HepG2 (cell line): ENCODE results near the gene KLF11. TPM values are rescaled to one million over a fixed set of nuclear protein-coding genes. Genes with fewer than 3 reads are reported as not detected.
A peak's percentile ranks its signal among the peaks of the same experiment; 100 is the strongest.

Experiments
- BORCS8-MEF2B ChIP-seq: sonication (generic); formaldehyde crosslinking; IDR thresholded peaks from 2 replicates; pipeline ENCODE4 v1.8.0; 2022; ENCODE audit warnings: mild to moderate bottlenecking, missing genetic modification reagents
- CBFB ChIP-seq: sonication (generic); formaldehyde crosslinking; IDR thresholded peaks from 2 replicates; pipeline ENCODE4 v1.4.0; 2020; ENCODE audit warnings: missing genetic modification reagents
- ELF3 ChIP-seq: IDR thresholded peaks from 2 replicates; pipeline ENCODE4 v1.6.1; 2016; ENCODE audit warnings: missing genetic modification reagents, missing compliant biosample characterization
- FOXK2 ChIP-seq: fragments of 450-650 bp; IDR thresholded peaks from 2 replicates; pipeline ENCODE4 v1.6.1; 2016
- HES4 ChIP-seq: sonication (generic); formaldehyde crosslinking; IDR thresholded peaks from 2 replicates; pipeline ENCODE4 v1.9.0; 2021; ENCODE audit warnings: mild to moderate bottlenecking, missing genetic modification reagents, borderline replicate concordance
- KAT7 ChIP-seq: IDR thresholded peaks from 2 replicates; pipeline ENCODE4 v1.6.1; 2018; ENCODE audit warnings: borderline replicate concordance, missing compliant biosample characterization
- MED1 ChIP-seq: sonication (generic); formaldehyde crosslinking; IDR thresholded peaks from 2 replicates; pipeline ENCODE4 v1.4.0; 2020; ENCODE audit warnings: missing genetic modification reagents
- NCOA2 ChIP-seq: sonication (generic); formaldehyde crosslinking; IDR thresholded peaks from 2 replicates; pipeline ENCODE4 v1.8.0; 2022; ENCODE audit warnings: inconsistent platforms
- RNF2 ChIP-seq: fragments of 450-650 bp; conservative IDR thresholded peaks from 2 replicates; pipeline ENCODE4 v1.6.1; 2016; ENCODE audit warnings: low read depth
- SRY ChIP-seq: sonication (generic); formaldehyde crosslinking; IDR thresholded peaks from 2 replicates; pipeline ENCODE4 v1.8.0; 2022; ENCODE audit warnings: mild to moderate bottlenecking, missing genetic modification reagents
- STAG1 ChIP-seq: sonication (generic); formaldehyde crosslinking; IDR thresholded peaks from 2 replicates; pipeline ENCODE4 v1.4.0; 2020; ENCODE audit warnings: missing genetic modification reagents
- SUZ12 ChIP-seq: fragments of 150-350 bp; IDR thresholded peaks from 2 replicates; pipeline ENCODE4 v1.6.1; 2014; ENCODE audit warnings: low read depth, low read length
- TFE3 ChIP-seq: IDR thresholded peaks from 2 replicates; pipeline ENCODE4 v1.6.1; 2016
- THRA ChIP-seq: sonication (generic); formaldehyde crosslinking; IDR thresholded peaks from 2 replicates; pipeline ENCODE4 v1.4.0; 2020; ENCODE audit warnings: missing genetic modification reagents, borderline replicate concordance
- TSC22D2 ChIP-seq: sonication (generic); formaldehyde crosslinking; IDR thresholded peaks from 2 replicates; pipeline ENCODE4 v1.5.1; 2020; ENCODE audit warnings: missing genetic modification reagents, mild to moderate bottlenecking, borderline replicate concordance
- ZNF335 ChIP-seq: sonication (generic); formaldehyde crosslinking; IDR thresholded peaks from 2 replicates; pipeline ENCODE4 v1.4.0; 2020; ENCODE audit warnings: missing genetic modification reagents
- ZNF547 ChIP-seq: sonication (generic); formaldehyde crosslinking; IDR thresholded peaks from 2 replicates; pipeline ENCODE4 v1.5.1; 2020; ENCODE audit warnings: mild to moderate bottlenecking, missing genetic modification reagents
- ZNF564 ChIP-seq: sonication (generic); formaldehyde crosslinking; IDR thresholded peaks from 2 replicates; pipeline ENCODE4 v1.8.1; 2023; ENCODE audit warnings: mild to moderate bottlenecking, missing genetic modification reagents
- ZNF576 ChIP-seq: sonication (generic); formaldehyde crosslinking; IDR thresholded peaks from 2 replicates; pipeline ENCODE4 v1.4.0; 2020; ENCODE audit warnings: mild to moderate bottlenecking, missing genetic modification reagents
- ZNF710 ChIP-seq: sonication (generic); formaldehyde crosslinking; IDR thresholded peaks from 2 replicates; pipeline ENCODE4 v1.5.0; 2020; ENCODE audit warnings: mild to moderate bottlenecking, missing genetic modification reagents, borderline replicate concordance
- polyA plus RNA-seq, 8 experiments: library from polyadenylated mRNA; depleted of rRNA in 3 of 8; stranded (reverse) in 7 of 8; unstranded in 1 of 8; fragments of >200 nt; fragmentation: Illumina TruSeq in 4 of 8; extraction: Trizol in 4 of 8; gene quantifications; 2 replicates each; pipeline versions ENCODE4 v1.2.1 to v1.2.3, GENCODE V29; 2011 to 2016; ENCODE audit warnings: low read depth in 4 of 8, missing spikeins in 1 of 8, mixed read lengths in 1 of 8; ENCODE audit not compliant: insufficient read depth in 1 of 8
- total RNA-seq, 5 experiments: library from RNA; depleted of rRNA; stranded (reverse); fragments of >200 nt; fragmentation: Illumina TruSeq; extraction: Trizol; gene quantifications; 2 replicates each; pipeline ENCODE4 v1.2.3, GENCODE V29; 2016; ENCODE audit warnings: low read depth in 1 of 5
- TF ChIP-seq, protein P1 (sequence below): sonication (generic); formaldehyde crosslinking; IDR thresholded peaks from 2 replicates; pipeline ENCODE4 v1.9.0; 2021; ENCODE audit warnings: missing genetic modification reagents, mild to moderate bottlenecking, borderline replicate concordance

KLF11 gene
- total and polyA plus RNA-seq, 2 of the 13 experiments (the other 11 are each of a cell fraction or from before 2014, with no cell fraction given), result 2.5 to 11.8 TPM

GRCh38 chr2:10043906-10044601 is 704 bp downstream of the KLF11 start (continued):
- TF ChIP-seq STAG1 (CRISPR knock-in tag), result no peak
- TF ChIP-seq NCOA2 (CRISPR knock-in tag), result no peak
- no peak for TF ChIP-seq SUZ12
- peak; percentile 48; the same call in 1 of the 2 replicates for TF ChIP-seq ELF3 (CRISPR knock-in tag)
- TF ChIP-seq CBFB (CRISPR knock-in tag), result 0 out of 2 replicates have a peak, but pooled peaks have one; percentile 30
- TF ChIP-seq ZNF710 (CRISPR knock-in tag), result 0 out of 2 replicates have a peak, but pooled peaks have one; percentile 8
- no peak for TF ChIP-seq ZNF335 (CRISPR knock-in tag)
- peak; percentile 6; the same call in 1 of the 2 replicates for TF ChIP-seq ZNF547 (CRISPR knock-in tag)
- TF ChIP-seq, protein P1, sequence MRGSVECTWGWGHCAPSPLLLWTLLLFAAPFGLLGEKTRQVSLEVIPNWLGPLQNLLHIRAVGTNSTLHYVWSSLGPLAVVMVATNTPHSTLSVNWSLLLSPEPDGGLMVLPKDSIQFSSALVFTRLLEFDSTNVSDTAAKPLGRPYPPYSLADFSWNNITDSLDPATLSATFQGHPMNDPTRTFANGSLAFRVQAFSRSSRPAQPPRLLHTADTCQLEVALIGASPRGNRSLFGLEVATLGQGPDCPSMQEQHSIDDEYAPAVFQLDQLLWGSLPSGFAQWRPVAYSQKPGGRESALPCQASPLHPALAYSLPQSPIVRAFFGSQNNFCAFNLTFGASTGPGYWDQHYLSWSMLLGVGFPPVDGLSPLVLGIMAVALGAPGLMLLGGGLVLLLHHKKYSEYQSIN, result no peak
- peak; percentile 53; the same call in 1 of the 2 replicates for TF ChIP-seq TSC22D2 (CRISPR knock-in tag)
- TF ChIP-seq KAT7 (CRISPR knock-in tag), result peak; percentile 5; the same call in 1 of the 2 replicates
- peak; percentile 11; the same call in 1 of the 2 replicates for TF ChIP-seq THRA (CRISPR knock-in tag)
- peak; percentile 89; the same call in 1 of the 2 replicates for TF ChIP-seq SRY
- peak; percentile 68; the same call in 1 of the 2 replicates for TF ChIP-seq ZNF564 (CRISPR knock-in tag)
- TF ChIP-seq MED1 (CRISPR knock-in tag), result peak; percentile 41; the same call in 1 of the 2 replicates
- TF ChIP-seq HES4, result peak; percentile 58; the same call in 1 of the 2 replicates
- TF ChIP-seq RNF2, result 0 out of 2 replicates have a peak, but pooled peaks have one; percentile 25
- TF ChIP-seq ZNF576, result no peak
- no peak for TF ChIP-seq FOXK2
- peak; percentile 70; the same call in 1 of the 2 replicates for TF ChIP-seq TFE3 (CRISPR knock-in tag)
- peak; percentile 93 for TF ChIP-seq BORCS8-MEF2B (CRISPR knock-in tag)
